GM23248 (cell line): ENCODE data around the gene SPOCK2.

Source experiments
- EZH2 ChIP-seq: fragments of 200-600 bp; sonication (generic); IDR thresholded peaks from 2 replicates; pipeline ENCODE4 v1.6.1; 2018; ENCODE audit warnings: antibody characterized with exemption, mild to moderate bottlenecking; ENCODE audit not compliant: insufficient read depth, poor library complexity, severe bottlenecking
- EZH2phosphoT487 ChIP-seq: fragments of 200-600 bp; sonication (generic); IDR thresholded peaks from 2 replicates; pipeline ENCODE4 v1.6.1; 2018; ENCODE audit warnings: antibody characterized with exemption, moderate library complexity, mild to moderate bottlenecking, low read depth; ENCODE audit not compliant: insufficient read depth

DNA sequence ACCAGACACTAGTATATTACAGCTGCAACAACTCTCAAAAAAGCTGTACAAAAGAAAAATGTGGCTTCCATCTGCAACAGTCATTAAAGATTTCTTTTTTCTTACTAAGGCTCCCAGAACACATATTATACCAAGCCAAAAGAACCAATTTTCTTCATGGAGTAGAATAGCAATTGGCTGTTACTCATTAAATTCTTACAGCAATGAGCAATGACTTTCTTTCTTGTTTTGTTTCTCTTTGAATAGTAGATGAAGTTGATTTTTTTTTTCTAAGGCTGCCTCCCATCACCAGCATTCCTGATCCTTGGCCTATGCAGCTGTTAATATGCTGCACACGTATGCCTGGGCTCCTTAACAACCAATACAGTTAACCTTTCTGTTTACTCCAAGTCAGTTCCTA lies 36.6 kb upstream of the SPOCK2 start:
- TF ChIP-seq EZH2phosphoT487, result no peak
- no peak for TF ChIP-seq EZH2
